WTC11 (cell line): Measurements from ENCODE around the gene DHRS2.

Experiments
- ATF1 ChIP-seq: sonication (generic); formaldehyde crosslinking; IDR thresholded peaks from 2 replicates; pipeline ENCODE4 v1.8.1; 2023; ENCODE audit warnings: mild to moderate bottlenecking, moderate library complexity, missing genetic modification reagents
- CTCF ChIP-seq: fragments of 200-600 bp; IDR thresholded peaks from 2 replicates; pipeline ENCODE4 v1.8.0; 2022; ENCODE audit warnings: antibody characterized with exemption
- ELF4 ChIP-seq: sonication (generic); formaldehyde crosslinking; IDR thresholded peaks from 2 replicates; pipeline ENCODE4 v1.8.1; 2022; ENCODE audit warnings: low read depth, mild to moderate bottlenecking, moderate library complexity, missing genetic modification reagents
- FOXK1 ChIP-seq: sonication (generic); formaldehyde crosslinking; IDR thresholded peaks from 2 replicates; pipeline ENCODE4 v1.8.0; 2022; ENCODE audit warnings: mild to moderate bottlenecking, moderate library complexity, missing genetic modification reagents
- HMGA2 ChIP-seq: fragments of 250-450 bp; sonication (Bioruptor Pico); IDR thresholded peaks from 2 replicates; pipeline ENCODE4 v1.4.0; 2021; ENCODE audit warnings: mild to moderate bottlenecking, moderate library complexity
- IRF1 ChIP-seq: sonication (generic); formaldehyde crosslinking; IDR thresholded peaks from 2 replicates; pipeline ENCODE4 v1.8.0; 2023; ENCODE audit warnings: missing genetic modification reagents
- MYBL2 ChIP-seq: sonication (generic); formaldehyde crosslinking; IDR thresholded peaks from 2 replicates; pipeline ENCODE4 v1.8.1; 2023; ENCODE audit warnings: mild to moderate bottlenecking, moderate library complexity, missing genetic modification reagents
- NR2C2 ChIP-seq: sonication (generic); formaldehyde crosslinking; IDR thresholded peaks from 2 replicates; pipeline ENCODE4 v1.8.0; 2022; ENCODE audit warnings: mild to moderate bottlenecking, missing genetic modification reagents

DNA sequence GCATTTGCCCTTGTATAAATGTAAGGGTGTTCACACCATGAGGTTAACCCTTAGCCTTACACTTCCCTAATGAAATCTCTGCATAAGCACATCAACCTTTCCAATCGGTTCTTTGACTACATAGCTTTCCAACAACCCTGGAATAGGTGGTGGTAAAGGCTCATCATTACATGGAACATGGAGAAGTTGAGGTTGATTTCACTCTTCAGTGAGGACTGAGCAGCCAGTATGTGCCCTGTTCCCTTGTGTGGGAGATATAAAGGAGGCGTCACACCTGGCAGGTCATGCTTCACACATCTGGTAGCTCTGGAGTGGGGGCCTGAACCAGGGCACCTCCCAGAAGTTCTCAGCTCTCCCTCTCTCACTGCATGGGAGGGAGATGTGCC is 35.8 kb upstream of the DHRS2 start:
- no peak for TF ChIP-seq NR2C2
- TF ChIP-seq ELF4 (CRISPR knock-in tag), result no peak
- no peak for TF ChIP-seq CTCF
- no peak for TF ChIP-seq HMGA2 (CRISPR knock-in tag)
- TF ChIP-seq FOXK1, result no peak
- TF ChIP-seq IRF1 (CRISPR knock-in tag), result no peak
- no peak for TF ChIP-seq ATF1 (CRISPR knock-in tag)
- TF ChIP-seq MYBL2, result no peak
